Measurements from ENCODE around the gene SLC27A3. TPM values are rescaled to one million over a fixed set of nuclear protein-coding genes. Genes with fewer than 3 reads are reported as not detected.

The SLC27A3 gene
- total and polyA plus RNA-seq, 11 donors, result 7.9 to 37.1 (median 11.0) TPM

GRCh38 chr1:153799016-153799415 lies 23.8 kb downstream of the SLC27A3 start:
- Histone ChIP-seq H3K4me1 (peaks cover 0 to 23% (median 11%) of the 10 kb centered on the region in 12 donors), H3K36me3 (peaks cover 0 to 2% (median 0%) of the 10 kb centered on the region in 9 donors), H3K27ac (no peak overlapping the region), H3K27me3 (no peaks in the 10 kb centered on the region), H3K4me3 (no peak overlapping the region), H3K9me3 (no peaks in the 10 kb centered on the region)
- WGBS, 4 donors, result 94 to 96% (median 95%) methylated on average over 4 of the region's 4 CpGs
- no peak for DNase-seq
- no peak for ATAC-seq
- intact Hi-C loops (cut with DNase I), result loop anchor here in 7 of 10 donors (5.0 to 10.0 kb wide), 6 partner anchors 146 to 476 kb away; partner anchors contain the start of genes DENND4B (in 5 of the 7), HAX1 (in 2 of the 7), CRTC2 (in 1 of the 7) and RAB13 (in 1 of the 7)
- TF ChIP-seq CTCF (IDR thresholded peaks at IDR 0.05) (no peak), POLR2A (IDR thresholded peaks at IDR 0.05) (no peak)

- Histone ChIP-seq H3K4me1 (peaks cover 0 to 31% (median 15%) of the 10 kb centered on the region in 12 donors), H3K36me3 (peaks cover 0 to 2% (median 0%) of the 10 kb centered on the region in 9 donors), H3K27ac (no peak overlapping the region), H3K9me3 (no peaks in the 10 kb centered on the region), H3K27me3 (no peaks in the 10 kb centered on the region), H3K4me3 (no peak overlapping the region)
- ATAC-seq (no peak), DNase-seq (no peak)
- TF ChIP-seq POLR2A (IDR thresholded peaks at IDR 0.05) (no peak), CTCF (IDR thresholded peaks at IDR 0.05) (no peak)
- WGBS, 4 donors, result 91 to 93% (median 93%) methylated on average over 27 of the region's 27 CpGs
- intact Hi-C loops (cut with DNase I), result loop anchor here in 7 of 10 donors (5.0 to 10.0 kb wide), 6 partner anchors 145 to 475 kb away; partner anchors contain the start of genes DENND4B (in 5 of the 7), HAX1 (in 2 of the 7), CRTC2 (in 1 of the 7) and RAB13 (in 1 of the 7)
Observed at GRCh38 chr1:153799566-153800465, 24.6 kb downstream of the SLC27A3 start.

- no peaks in the 10 kb centered on the region for H3K9me3 ChIP-seq
- 65 to 83% (median 81%) methylated on average over 2 to 7 of the region's 7 CpGs for WGBS, 4 donors
Observed at GRCh38 chr1:153800516-153800915, 25.3 kb downstream of the SLC27A3 start.

More at GRCh38 chr1:153800516-153800915, 25.3 kb downstream of the SLC27A3 start:
- no peak for DNase-seq
- H3K4me3 ChIP-seq, result no peak overlapping the region
- ATAC-seq, result no peak
- intact Hi-C loops (cut with DNase I), result no loop called here
- H3K27me3 ChIP-seq, result no peaks in the 10 kb centered on the region
- H3K4me1 ChIP-seq, result peaks cover 0 to 38% (median 19%) of the 10 kb centered on the region in 12 donors
- no peak overlapping the region for H3K27ac ChIP-seq
- H3K36me3 ChIP-seq, result peaks cover 0 to 2% (median 0%) of the 10 kb centered on the region in 9 donors
- no peak for TF ChIP-seq POLR2A (IDR thresholded peaks at IDR 0.05)
- TF ChIP-seq CTCF (IDR thresholded peaks at IDR 0.05), result no peak

Measured in heart left ventricle (tissue), 16 donors.